H1 (cell line): ENCODE results near the gene ANKRD11.

Experiments used
- ATF3 ChIP-seq: IDR thresholded peaks from 2 replicates; pipeline ENCODE4 v1.6.1; 2011; ENCODE audit warnings: low read depth, mild to moderate bottlenecking, low read length; ENCODE audit not compliant: insufficient read depth
- FOSL1 ChIP-seq: IDR thresholded peaks from 2 replicates; pipeline ENCODE4 v1.6.1; 2011; ENCODE audit warnings: mild to moderate bottlenecking, low read depth, low read length, moderate library complexity; ENCODE audit not compliant: insufficient read depth
- GABPA ChIP-seq: IDR thresholded peaks from 2 replicates; pipeline ENCODE4 v1.6.1; 2011; ENCODE audit warnings: mild to moderate bottlenecking, low read length, moderate library complexity, borderline replicate concordance; ENCODE audit not compliant: insufficient read depth
- YY1 ChIP-seq: IDR thresholded peaks from 2 replicates; pipeline ENCODE4 v1.6.1; 2011; ENCODE audit warnings: low read depth, mild to moderate bottlenecking, low read length
- TF ChIP-seq, protein P1 (sequence below), 3 experiments: IDR thresholded peaks; 1 replicate in 2 of 3; 2 replicates in 1 of 3; pipeline versions ENCODE4 v1.5.1 to v1.6.1; 2011; ENCODE audit warnings: low read length in 3 of 3, mild to moderate bottlenecking in 3 of 3, inconsistent platforms in 2 of 3, low read depth in 1 of 3, moderate library complexity in 1 of 3; ENCODE audit not compliant: insufficient read depth in 1 of 3; ENCODE audit errors: control extremely low read depth in 1 of 3

GRCh38 chr16:89253548-89254287 lies 236.6 kb downstream of the ANKRD11 start:
- TF ChIP-seq, protein P1, sequence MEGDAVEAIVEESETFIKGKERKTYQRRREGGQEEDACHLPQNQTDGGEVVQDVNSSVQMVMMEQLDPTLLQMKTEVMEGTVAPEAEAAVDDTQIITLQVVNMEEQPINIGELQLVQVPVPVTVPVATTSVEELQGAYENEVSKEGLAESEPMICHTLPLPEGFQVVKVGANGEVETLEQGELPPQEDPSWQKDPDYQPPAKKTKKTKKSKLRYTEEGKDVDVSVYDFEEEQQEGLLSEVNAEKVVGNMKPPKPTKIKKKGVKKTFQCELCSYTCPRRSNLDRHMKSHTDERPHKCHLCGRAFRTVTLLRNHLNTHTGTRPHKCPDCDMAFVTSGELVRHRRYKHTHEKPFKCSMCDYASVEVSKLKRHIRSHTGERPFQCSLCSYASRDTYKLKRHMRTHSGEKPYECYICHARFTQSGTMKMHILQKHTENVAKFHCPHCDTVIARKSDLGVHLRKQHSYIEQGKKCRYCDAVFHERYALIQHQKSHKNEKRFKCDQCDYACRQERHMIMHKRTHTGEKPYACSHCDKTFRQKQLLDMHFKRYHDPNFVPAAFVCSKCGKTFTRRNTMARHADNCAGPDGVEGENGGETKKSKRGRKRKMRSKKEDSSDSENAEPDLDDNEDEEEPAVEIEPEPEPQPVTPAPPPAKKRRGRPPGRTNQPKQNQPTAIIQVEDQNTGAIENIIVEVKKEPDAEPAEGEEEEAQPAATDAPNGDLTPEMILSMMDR (IDR thresholded peaks at IDR 0.05; ENCODE audit: control extremely low read depth in 1 of 3, insufficient read depth in 1 of 3, low read depth in 1 of 3, low read length in 3 of 3), result no peak
- no peak for TF ChIP-seq FOSL1
- no peak for TF ChIP-seq ATF3
- TF ChIP-seq YY1, result no peak
- no peak for TF ChIP-seq GABPA
